ENCODE measurements around the gene EGFL7. TPM values are rescaled to one million over a fixed set of nuclear protein-coding genes. Genes with fewer than 3 reads are reported as not detected.

Gene EGFL7
- total and polyA plus RNA-seq, 2 of the 13 experiments (the other 11 are each of a cell fraction or from before 2014, with no cell fraction given): 0.20 to 5.1 TPM

- TF ChIP-seq, protein P1, sequence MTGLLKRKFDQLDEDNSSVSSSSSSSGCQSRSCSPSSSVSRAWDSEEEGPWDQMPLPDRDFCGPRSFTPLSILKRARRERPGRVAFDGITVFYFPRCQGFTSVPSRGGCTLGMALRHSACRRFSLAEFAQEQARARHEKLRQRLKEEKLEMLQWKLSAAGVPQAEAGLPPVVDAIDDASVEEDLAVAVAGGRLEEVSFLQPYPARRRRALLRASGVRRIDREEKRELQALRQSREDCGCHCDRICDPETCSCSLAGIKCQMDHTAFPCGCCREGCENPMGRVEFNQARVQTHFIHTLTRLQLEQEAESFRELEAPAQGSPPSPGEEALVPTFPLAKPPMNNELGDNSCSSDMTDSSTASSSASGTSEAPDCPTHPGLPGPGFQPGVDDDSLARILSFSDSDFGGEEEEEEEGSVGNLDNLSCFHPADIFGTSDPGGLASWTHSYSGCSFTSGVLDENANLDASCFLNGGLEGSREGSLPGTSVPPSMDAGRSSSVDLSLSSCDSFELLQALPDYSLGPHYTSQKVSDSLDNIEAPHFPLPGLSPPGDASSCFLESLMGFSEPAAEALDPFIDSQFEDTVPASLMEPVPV (CRISPR knock-in tag; IDR thresholded peaks at IDR 0.05): no peak; the same call in none of the 2 replicates
- TF ChIP-seq ZBTB2 (CRISPR knock-in tag; IDR thresholded peaks at IDR 0.05; ENCODE audit: low read depth) (no peak), PAF1 (CRISPR knock-in tag; IDR thresholded peaks at IDR 0.05) (no peak), NCOA2 (CRISPR knock-in tag; IDR thresholded peaks at IDR 0.05) (peak; percentile 89), AHR (CRISPR knock-in tag; IDR thresholded peaks at IDR 0.05) (no peak), KLF6 (CRISPR knock-in tag; IDR thresholded peaks at IDR 0.05) (peak; percentile 29; the same call in 1 of the 2 replicates), IKZF4 (CRISPR knock-in tag; IDR thresholded peaks at IDR 0.05; ENCODE audit: borderline replicate concordance, low read depth, not compliant biosample characterization) (no peak), ZNF30 (CRISPR knock-in tag; IDR thresholded peaks at IDR 0.05) (no peak), NFE2 (CRISPR knock-in tag; IDR thresholded peaks at IDR 0.05) (no peak), TAF1 (CRISPR knock-in tag; IDR thresholded peaks at IDR 0.05) (0 out of 2 replicates have a peak, but pooled peaks have one; percentile 23), PAWR (CRISPR knock-in tag; IDR thresholded peaks at IDR 0.05; ENCODE audit: borderline replicate concordance) (no peak), ERF (CRISPR knock-in tag; IDR thresholded peaks at IDR 0.05) (peak; percentile 52; the same call in 1 of the 2 replicates), ZSCAN30 (CRISPR knock-in tag; IDR thresholded peaks at IDR 0.05) (no peak), ZFX (CRISPR knock-in tag; IDR thresholded peaks at IDR 0.05; ENCODE audit: low read depth) (peak; percentile 36), CHCHD3 (CRISPR knock-in tag; IDR thresholded peaks at IDR 0.05) (0 out of 2 replicates have a peak, but pooled peaks have one; percentile 44), SRY (CRISPR knock-in tag; IDR thresholded peaks at IDR 0.05) (no peak), XRCC5 (optimal IDR thresholded peaks at IDR 0.05; ENCODE audit: low read length) (peak; percentile 35), IRF2 (CRISPR knock-in tag; IDR thresholded peaks at IDR 0.05) (peak; percentile 87), SMYD3 (CRISPR knock-in tag; IDR thresholded peaks at IDR 0.05) (0 out of 2 replicates have a peak, but pooled peaks have one; percentile 17), ZNF362 (CRISPR knock-in tag; IDR thresholded peaks at IDR 0.05; ENCODE audit: borderline replicate concordance) (no peak; the same call in 1 of the 2 replicates), ARNTL (CRISPR knock-in tag; IDR thresholded peaks at IDR 0.05) (peak; percentile 36; the same call in 1 of the 2 replicates), ZNF143 (CRISPR knock-in tag; IDR thresholded peaks at IDR 0.05) (no peak), ZEB1 (IDR thresholded peaks at IDR 0.05; ENCODE audit: insufficient replicate concordance, low read depth) (no peak)
- TF ChIP-seq, protein P2, sequence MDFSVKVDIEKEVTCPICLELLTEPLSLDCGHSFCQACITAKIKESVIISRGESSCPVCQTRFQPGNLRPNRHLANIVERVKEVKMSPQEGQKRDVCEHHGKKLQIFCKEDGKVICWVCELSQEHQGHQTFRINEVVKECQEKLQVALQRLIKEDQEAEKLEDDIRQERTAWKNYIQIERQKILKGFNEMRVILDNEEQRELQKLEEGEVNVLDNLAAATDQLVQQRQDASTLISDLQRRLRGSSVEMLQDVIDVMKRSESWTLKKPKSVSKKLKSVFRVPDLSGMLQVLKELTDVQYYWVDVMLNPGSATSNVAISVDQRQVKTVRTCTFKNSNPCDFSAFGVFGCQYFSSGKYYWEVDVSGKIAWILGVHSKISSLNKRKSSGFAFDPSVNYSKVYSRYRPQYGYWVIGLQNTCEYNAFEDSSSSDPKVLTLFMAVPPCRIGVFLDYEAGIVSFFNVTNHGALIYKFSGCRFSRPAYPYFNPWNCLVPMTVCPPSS (IDR thresholded peaks at IDR 0.05): no peak
Measured at GRCh38 chr9:136626740-136627642, 35.7 kb upstream of the EGFL7 start (continued).

Measured in HepG2 (cell line).